GM18526 (cell line): Measurements from ENCODE around the gene PCDHGA3.

Source experiments
- POLR2A ChIP-seq: IDR thresholded peaks from 3 replicates; pipeline ENCODE4 v1.6.1; 2011; ENCODE audit not compliant: insufficient read length; ENCODE audit errors: extremely low read depth

The PCDHGA3 gene

DNA sequence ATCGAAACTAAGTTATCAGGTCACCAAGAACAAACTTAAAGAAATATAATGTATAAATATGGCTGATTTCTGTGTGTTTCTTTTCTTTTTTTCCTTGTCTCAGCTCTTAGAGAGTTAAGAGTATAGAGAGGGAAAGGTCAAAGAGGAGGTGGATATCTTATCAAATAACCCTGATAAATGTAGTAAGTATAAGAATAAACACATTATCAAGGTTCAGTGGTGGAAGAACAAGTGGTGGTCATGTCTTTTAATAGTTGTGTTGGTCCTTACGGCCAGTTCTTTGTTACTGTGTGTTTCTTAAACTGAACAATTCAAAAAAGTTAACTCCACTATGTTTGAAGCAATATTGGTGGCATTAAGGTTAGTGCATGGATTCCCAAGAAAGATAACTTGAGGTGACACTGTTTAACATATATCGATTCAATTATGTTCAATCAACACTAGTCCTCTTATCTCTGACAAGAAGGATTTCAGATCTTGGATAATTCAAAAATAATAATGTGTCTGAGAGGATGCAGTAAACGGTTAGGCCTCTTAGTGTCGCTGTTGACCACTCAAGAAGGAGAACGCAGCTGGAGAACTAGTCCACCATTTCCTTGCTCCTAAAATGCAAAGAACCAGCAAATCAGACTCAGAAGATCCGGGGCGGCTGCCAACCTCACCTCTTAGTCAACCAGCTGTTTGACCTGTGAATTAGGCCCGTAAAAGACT is at the start of gene PCDHGA3:
PCDHGA3 (plus strand) TSS at position 588 of the 711 bp plus-strand sequence. CDS start 205 bp downstream, outside the sequence.
- TF ChIP-seq POLR2A = no peak

- TF ChIP-seq POLR2A = no peak
Observed at GRCh38 chr5:141298376-141298775, 45.3 kb upstream of the PCDHGA3 start.

DNA sequence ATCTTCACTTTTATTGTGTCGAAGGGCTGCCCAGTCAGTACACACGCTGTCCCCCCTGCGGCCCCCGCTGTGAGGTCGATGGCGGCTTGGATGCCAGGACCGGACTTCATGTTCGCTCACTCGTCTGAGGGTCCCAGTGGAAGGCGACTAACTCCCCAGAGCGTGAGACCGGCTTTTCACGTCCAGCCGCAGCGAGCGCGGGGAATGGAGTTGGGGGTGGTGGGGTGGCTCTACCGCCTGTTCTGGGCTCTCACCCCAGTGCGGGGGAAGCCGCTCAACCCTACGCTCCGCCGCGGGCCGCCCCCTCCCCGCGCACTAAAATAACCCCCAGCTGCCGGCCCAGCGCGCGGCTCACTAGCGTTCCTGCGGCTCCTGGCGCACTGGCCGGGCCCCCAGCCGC is 39.9 kb upstream of the PCDHGA3 start, which contains the start of gene SLC25A2:
SLC25A2 (minus strand) TSS at position 294 of the 400 bp plus-strand sequence; CDS start at position 110, 184 bp downstream.
- no peak for TF ChIP-seq POLR2A

DNA sequence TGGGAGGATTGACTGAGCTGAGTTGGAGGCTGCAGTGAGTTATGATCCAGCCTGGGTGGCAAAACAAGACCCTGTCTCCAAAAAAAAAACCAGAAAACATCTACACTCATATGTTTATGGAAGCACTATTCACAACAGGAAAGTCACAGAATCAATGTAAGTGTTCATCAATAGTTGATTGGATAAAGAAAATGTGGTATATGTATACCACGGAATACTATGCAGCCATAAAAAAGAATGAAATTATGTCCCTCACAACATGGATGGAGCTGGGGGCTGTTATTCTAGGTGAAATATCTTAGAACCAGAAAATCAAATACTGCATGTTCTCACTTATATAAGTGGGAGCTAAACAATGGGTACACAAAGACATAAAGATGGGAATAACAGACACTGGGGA is 37.0 kb upstream of the PCDHGA3 start:
- TF ChIP-seq POLR2A = no peak

DNA sequence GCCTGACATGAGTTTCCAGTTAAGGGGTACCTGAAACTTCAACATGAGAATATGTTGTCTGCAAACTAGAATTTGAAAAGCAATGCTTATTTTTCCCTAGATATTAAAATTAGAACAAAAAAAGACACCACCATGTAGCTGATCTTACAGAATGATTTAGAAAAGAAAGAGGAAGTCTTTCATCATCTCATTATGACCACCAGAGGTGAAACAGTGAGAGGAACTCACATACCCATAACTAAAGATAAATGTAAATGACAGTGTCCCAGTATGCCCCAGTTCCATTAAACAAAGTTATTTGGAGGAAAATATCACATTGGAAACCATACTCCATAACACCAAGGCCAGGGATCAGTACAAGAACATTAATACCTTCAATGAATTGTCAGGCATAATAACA is 29.9 kb upstream of the PCDHGA3 start:
- no peak for TF ChIP-seq POLR2A

DNA sequence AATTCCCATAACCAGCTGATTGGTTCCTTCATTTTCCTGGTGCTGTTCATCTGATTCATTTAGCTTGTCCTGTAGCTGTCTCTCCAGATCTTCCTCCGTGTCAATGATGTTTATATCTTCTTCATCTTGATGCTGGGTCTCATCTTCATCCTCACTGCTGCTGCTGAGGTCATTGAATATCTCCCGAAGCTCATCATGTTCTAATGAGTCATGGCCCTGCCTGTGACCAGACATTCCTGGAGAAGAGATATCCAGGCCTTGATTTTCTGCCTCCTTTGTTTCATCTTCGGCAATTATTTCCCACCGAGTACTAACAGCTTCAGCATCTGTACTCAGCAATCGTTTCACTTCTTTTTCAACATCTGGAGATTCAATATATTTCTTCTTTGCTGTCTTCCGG is 24.4 kb upstream of the PCDHGA3 start:
- TF ChIP-seq POLR2A = no peak

GRCh38 chr5:141319699-141320098 is 23.9 kb upstream of the PCDHGA3 start:
- no peak for TF ChIP-seq POLR2A

DNA sequence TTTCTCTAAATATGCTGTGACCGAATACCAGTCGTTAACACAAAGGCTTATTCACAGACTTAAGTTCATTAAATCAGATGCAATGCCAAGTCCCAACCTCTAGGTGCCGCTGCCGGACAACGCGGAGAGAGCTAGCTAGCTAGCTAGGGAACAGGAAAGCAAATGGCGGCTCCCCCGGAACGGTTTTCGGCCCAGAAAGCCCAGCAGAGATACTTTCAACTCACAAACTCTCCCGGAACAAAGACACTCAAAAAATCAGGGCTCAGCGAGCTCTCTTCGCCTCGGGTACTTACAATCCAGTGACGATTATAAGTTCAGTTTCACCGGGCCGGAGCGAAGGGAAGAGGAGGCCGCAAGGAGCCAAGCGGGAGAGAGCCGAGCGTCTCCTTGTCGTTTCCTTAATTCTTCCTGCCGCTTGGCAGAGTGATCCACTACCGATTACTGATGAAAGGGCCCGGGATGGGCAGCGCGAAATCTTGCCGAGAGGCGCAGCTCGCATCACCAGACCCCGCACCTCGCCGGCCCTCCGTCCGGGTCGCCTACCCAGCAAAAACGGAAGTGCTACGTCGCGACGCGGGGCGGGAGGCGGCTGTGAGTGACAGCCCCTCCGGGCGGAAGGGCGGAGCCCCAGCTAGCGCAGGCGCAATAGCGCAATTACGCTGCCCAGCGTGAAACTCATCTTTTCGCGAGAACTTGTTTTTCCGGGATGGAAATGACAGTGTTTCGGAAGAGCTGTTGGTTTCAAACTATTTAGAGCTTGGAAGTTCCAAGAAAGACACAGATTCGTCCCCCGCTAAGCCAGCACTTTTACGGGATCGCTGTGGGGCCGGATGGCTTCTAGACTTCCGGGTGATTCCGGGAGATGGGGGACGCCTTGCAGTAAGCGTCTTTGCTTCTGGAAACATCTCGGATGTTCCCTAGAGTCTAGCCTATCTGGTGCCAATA is 23.1 kb upstream of the PCDHGA3 start, which contains the start of gene TAF7:
TAF7 (minus strand) TSS at position 560 of the 945 bp plus-strand sequence. CDS start 740 bp downstream, outside the sequence.
- peak; percentile 94 for TF ChIP-seq POLR2A

- no peak for TF ChIP-seq POLR2A
Observed at GRCh38 chr5:141322261-141322660, 21.4 kb upstream of the PCDHGA3 start.

- TF ChIP-seq POLR2A = no peak
Observed at GRCh38 chr5:141326088-141326854, 17.4 kb upstream of the PCDHGA3 start.

GRCh38 chr5:141328231-141328630 is 15.4 kb upstream of the PCDHGA3 start:
- no peak for TF ChIP-seq POLR2A

GRCh38 chr5:141330299-141331080 is 13.1 kb upstream of the PCDHGA3 start, which contains the start of gene PCDHGA1:
Gene PCDHGA1, plus strand, starts transcription at chr5:141330514.
- TF ChIP-seq POLR2A = no peak

DNA sequence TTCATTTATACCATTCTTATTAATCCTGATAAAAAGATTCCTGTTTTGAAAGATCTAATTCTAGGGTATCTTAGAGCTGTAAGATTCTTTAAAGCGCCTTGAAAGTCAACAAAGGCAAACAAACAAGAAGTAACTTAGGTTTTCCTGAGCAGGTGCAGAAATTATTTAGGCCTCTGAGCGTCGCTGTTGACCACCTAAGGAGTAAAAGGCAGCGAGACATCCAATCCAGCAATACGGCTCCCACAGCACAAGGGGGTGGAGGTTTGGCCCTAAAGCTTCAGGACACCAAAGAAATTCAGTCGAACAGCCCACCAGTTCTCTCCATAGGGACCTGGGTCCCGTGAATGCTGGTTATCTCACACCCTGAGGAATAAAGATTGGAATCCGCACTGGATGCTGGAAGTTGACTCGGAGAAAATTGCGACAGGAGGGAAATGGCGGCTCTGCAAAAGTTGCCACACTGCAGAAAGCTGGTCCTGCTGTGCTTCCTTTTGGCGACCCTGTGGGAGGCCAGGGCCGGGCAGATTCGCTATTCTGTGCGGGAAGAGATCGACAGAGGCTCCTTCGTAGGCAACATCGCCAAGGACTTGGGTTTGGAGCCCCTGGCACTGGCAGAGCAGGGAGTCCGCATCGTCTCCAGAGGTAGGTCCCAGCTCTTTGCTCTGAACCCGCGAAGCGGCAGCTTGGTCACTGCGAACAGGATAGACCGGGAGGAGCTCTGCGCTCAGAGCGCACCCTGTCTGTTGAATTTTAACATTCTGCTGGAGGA is 4.9 kb upstream of the PCDHGA3 start, which contains the start of gene PCDHGA2:
PCDHGA2 (plus strand) TSS at position 223 of the 769 bp plus-strand sequence.
- no peak for TF ChIP-seq POLR2A
